Endothelial cell of umbilical vein (primary cell): ENCODE data around the gene CC2D1A. TPM values are rescaled to one million over a fixed set of nuclear protein-coding genes. Genes with fewer than 3 reads are reported as not detected.

Experiments used
- BruUV-seq: library from RNA; stranded (reverse); fragments of 400-500 nt; replicated peaks from 2 replicates; lab custom pipeline; 2021; lab: Mats Ljungman, UMichigan
- CTCF ChIA-PET: fragments of 300-600, 350-600 bp; sonication (Branson Sonifier 250); formaldehyde crosslinking; loops from one replicate; lab custom pipeline; 2021; ENCODE audit warnings: antibody characterized with exemption, inconsistent platforms; lab: Charles Lee
- POLR2A ChIA-PET: fragments of 300-600, 350-600 bp; sonication (Branson Sonifier 250); formaldehyde crosslinking; loops from one replicate; lab custom pipeline; 2021; ENCODE audit warnings: antibody characterized with exemption, inconsistent platforms; lab: Charles Lee
- DNase-seq: peaks from one replicate; pipeline ENCODE4 v3.0.0-alpha.2; 2011; ENCODE audit warnings: low read depth, low spot score
- FAIRE-seq: peaks from 2 replicates; lab custom pipeline; 2011; peaks lifted over from hg19 to GRCh38; lab: Jason Lieb, UNC
- H2AFZ ChIP-seq: 2 replicates; pipeline ENCODE4 v1.6.0; 2012; ENCODE audit warnings: low read depth, low read length, control low read depth, inconsistent platforms
- H3K27ac ChIP-seq: 2 replicates; pipeline ENCODE4 v1.5.1; 2011; ENCODE audit warnings: low read depth, mild to moderate bottlenecking, control low read depth, low read length, moderate library complexity; ENCODE audit not compliant: insufficient read depth
- H3K27me3 ChIP-seq, 2 experiments: 2 replicates each; pipeline versions ENCODE4 v1.6.0 to v1.6.1; 2011; ENCODE audit warnings: low read length in 2 of 2, mixed read lengths in 1 of 2; ENCODE audit not compliant: control insufficient read depth in 2 of 2, insufficient read depth in 2 of 2
- H3K36me3 ChIP-seq, 2 experiments: 2 replicates in 1 of 2; 3 replicates in 1 of 2; pipeline ENCODE4 v1.5.1; 2011; ENCODE audit warnings: low read length in 2 of 2, mild to moderate bottlenecking in 1 of 2, moderate library complexity in 1 of 2; ENCODE audit not compliant: control insufficient read depth in 2 of 2, insufficient read depth in 2 of 2; ENCODE audit errors: extremely low read depth in 1 of 2
- H3K4me1 ChIP-seq: 3 replicates; pipeline ENCODE4 v1.5.1; 2011; ENCODE audit warnings: mild to moderate bottlenecking, low read length; ENCODE audit not compliant: control insufficient read depth, insufficient read depth; ENCODE audit errors: extremely low read depth
- H3K4me2 ChIP-seq: 2 replicates; pipeline ENCODE4 v1.6.1; 2011; ENCODE audit warnings: low read length, control low read depth, mixed read lengths; ENCODE audit not compliant: insufficient read depth
- H3K4me3 ChIP-seq, 3 experiments: fragments of 200-600 bp in 1 of 3; sonication (generic), shearing (Covaris generic) in 1 of 3; replicated peaks in 1 of 3; 2 replicates each; pipeline ENCODE4 v1.5.1; 2011 to 2016; ENCODE audit warnings: control low read depth in 3 of 3, low read length in 3 of 3, mild to moderate bottlenecking in 2 of 3, inconsistent platforms in 1 of 3, low read depth in 1 of 3, moderate library complexity in 1 of 3; ENCODE audit not compliant: insufficient read depth in 1 of 3
- H3K79me2 ChIP-seq: 2 replicates; pipeline ENCODE4 v1.6.0; 2012; ENCODE audit warnings: low read length, inconsistent platforms; ENCODE audit not compliant: control insufficient read depth, insufficient read depth
- H3K9ac ChIP-seq: replicated peaks from 2 replicates; pipeline ENCODE3; 2011; ENCODE audit warnings: low read length, control low read depth; ENCODE audit not compliant: insufficient read depth; ENCODE audit errors: extremely low read depth
- H3K9me1 ChIP-seq: replicated peaks from 3 replicates; pipeline ENCODE4 v1.6.0; 2011; ENCODE audit warnings: mild to moderate bottlenecking, low read length; ENCODE audit not compliant: control insufficient read depth, insufficient read depth; ENCODE audit errors: extremely low read depth
- H3K9me3 ChIP-seq: replicated peaks from 2 replicates; pipeline ENCODE4 v1.5.1; 2012; ENCODE audit warnings: low read length, inconsistent platforms; ENCODE audit not compliant: control insufficient read depth, insufficient read depth
- H4K20me1 ChIP-seq: replicated peaks from 2 replicates; pipeline ENCODE3; 2011; ENCODE audit warnings: mild to moderate bottlenecking, low read length; ENCODE audit not compliant: control insufficient read depth, insufficient read depth; ENCODE audit errors: extremely low read depth
- EZH2 ChIP-seq: IDR thresholded peaks from 2 replicates; pipeline ENCODE4 v1.6.1; 2012; ENCODE audit warnings: borderline replicate concordance, low read depth, mild to moderate bottlenecking, moderate library complexity, low read length, inconsistent platforms; ENCODE audit not compliant: severe bottlenecking
- FOS ChIP-seq: IDR thresholded peaks from 2 replicates; pipeline ENCODE4 v1.6.1; 2011; ENCODE audit warnings: mild to moderate bottlenecking, low read length, moderate library complexity, borderline replicate concordance; ENCODE audit not compliant: insufficient read depth
- GATA2 ChIP-seq: IDR thresholded peaks from 2 replicates; pipeline ENCODE4 v1.7.0; 2011; ENCODE audit warnings: low read depth, mild to moderate bottlenecking, moderate library complexity, mixed read lengths, low read length; ENCODE audit not compliant: insufficient read length, insufficient read depth
- JUN ChIP-seq: IDR thresholded peaks from 2 replicates; pipeline ENCODE4 v1.6.1; 2011; ENCODE audit warnings: borderline replicate concordance, low read depth; ENCODE audit not compliant: insufficient read length, insufficient read depth
- MAX ChIP-seq: IDR thresholded peaks from 2 replicates; pipeline ENCODE4 v1.6.1; 2011; ENCODE audit not compliant: insufficient read depth, insufficient read length
- MYC ChIP-seq: IDR thresholded peaks from one replicate; pipeline ENCODE4 v1.6.1; 2011; ENCODE audit warnings: mild to moderate bottlenecking, low read depth, low read length
- POLR2A ChIP-seq: IDR thresholded peaks from 2 replicates; pipeline ENCODE4 v1.6.1; 2012; ENCODE audit warnings: low read depth, mild to moderate bottlenecking, control low read depth, low read length
- POLR2AphosphoS5 ChIP-seq: IDR thresholded peaks from 2 replicates; pipeline ENCODE4 v1.6.1; 2012; ENCODE audit warnings: low read depth, mild to moderate bottlenecking, control low read depth, low read length, moderate library complexity; ENCODE audit not compliant: insufficient read depth
- dilution Hi-C: fragments of 300-500 bp; cut with MboI; formaldehyde crosslinking; loops from one replicate; pipeline ENCODE4 v1.15.0; 2019; ENCODE audit warnings: low sequenced_read_pairs; ENCODE audit not compliant: extremely low pct_ligation_motif_present
- intact Hi-C: fragments of 100-400 bp; cut with micrococcal nuclease; formaldehyde crosslinking; loops from one replicate; pipeline ENCODE4 v1.10.0; 2022
- polyA plus RNA-seq, 4 experiments: library from polyadenylated mRNA; depleted of rRNA in 3 of 4; stranded (reverse) in 3 of 4; unstranded in 1 of 4; fragments of >200 nt; gene quantifications; 2 replicates each; pipeline versions ENCODE4 v1.2.1 to v1.2.3, GENCODE V29; 2011 to 2012; ENCODE audit warnings: missing spikeins in 1 of 4
- total RNA-seq: library from RNA; stranded (reverse); gene quantifications from 2 replicates; pipeline ENCODE4 v1.2.3, GENCODE V29; 2021
- TF ChIP-seq, protein P1 (sequence below), 2 donors: IDR thresholded peaks; 1 replicate in 1 of 2; 2 replicates in 1 of 2; pipeline ENCODE4 v1.5.1; 2011; ENCODE audit warnings: low read length in 2 of 2, mild to moderate bottlenecking in 2 of 2, moderate library complexity in 2 of 2, control low read depth in 1 of 2, inconsistent platforms in 1 of 2, low read depth in 1 of 2; ENCODE audit not compliant: insufficient read depth in 1 of 2; ENCODE audit errors: extremely low read depth in 1 of 2

Gene CC2D1A
- total and polyA plus RNA-seq, 2 donors (not counting 3 experiments of a cell fraction or from before 2014, with no cell fraction given): 13.6 to 33.7 TPM

GRCh38 chr19:13880059-13881043, 25.6 kb upstream of the CC2D1A start:
- DNase-seq (peak; percentile 96), FAIRE-seq (peak; percentile 98)
- Histone ChIP-seq H3K9me1 (no peaks in the 10 kb centered on the region), H3K9ac (peak overlapping the region; percentile 64), H4K20me1 (no peaks in the 10 kb centered on the region), H3K9me3 (no peaks in the 10 kb centered on the region), H3K27ac (peak overlapping the region; percentile 78), H3K36me3 (no peaks in the 10 kb centered on the region), H3K79me2 (no peaks in the 10 kb centered on the region), H3K27me3 (no peaks in the 10 kb centered on the region), H3K4me2 (peak overlapping the region; percentile 37), H3K4me3 (peak overlapping the region in 1 of 3 experiments; percentile 4), H3K4me1 (peaks cover 5% of the 10 kb centered on the region), H2AFZ (peak overlapping the region; percentile 76)
- POLR2A ChIA-PET: no interaction called here
- TSS peak; percentile 72 for BruUV-seq
- TF ChIP-seq, protein P1, sequence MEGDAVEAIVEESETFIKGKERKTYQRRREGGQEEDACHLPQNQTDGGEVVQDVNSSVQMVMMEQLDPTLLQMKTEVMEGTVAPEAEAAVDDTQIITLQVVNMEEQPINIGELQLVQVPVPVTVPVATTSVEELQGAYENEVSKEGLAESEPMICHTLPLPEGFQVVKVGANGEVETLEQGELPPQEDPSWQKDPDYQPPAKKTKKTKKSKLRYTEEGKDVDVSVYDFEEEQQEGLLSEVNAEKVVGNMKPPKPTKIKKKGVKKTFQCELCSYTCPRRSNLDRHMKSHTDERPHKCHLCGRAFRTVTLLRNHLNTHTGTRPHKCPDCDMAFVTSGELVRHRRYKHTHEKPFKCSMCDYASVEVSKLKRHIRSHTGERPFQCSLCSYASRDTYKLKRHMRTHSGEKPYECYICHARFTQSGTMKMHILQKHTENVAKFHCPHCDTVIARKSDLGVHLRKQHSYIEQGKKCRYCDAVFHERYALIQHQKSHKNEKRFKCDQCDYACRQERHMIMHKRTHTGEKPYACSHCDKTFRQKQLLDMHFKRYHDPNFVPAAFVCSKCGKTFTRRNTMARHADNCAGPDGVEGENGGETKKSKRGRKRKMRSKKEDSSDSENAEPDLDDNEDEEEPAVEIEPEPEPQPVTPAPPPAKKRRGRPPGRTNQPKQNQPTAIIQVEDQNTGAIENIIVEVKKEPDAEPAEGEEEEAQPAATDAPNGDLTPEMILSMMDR (IDR thresholded peaks at IDR 0.05; ENCODE audit: extremely low read depth in 1 of 2, insufficient read depth in 1 of 2, low read depth in 1 of 2, low read length in 2 of 2): peak; percentile 100
- TF ChIP-seq MYC (no peak), JUN (peak; percentile 68), EZH2 (no peak), FOS (peak; percentile 95), POLR2AphosphoS5 (peak; percentile 85), POLR2A (no peak), GATA2 (no peak), MAX (peak; percentile 43)
- CTCF ChIA-PET: interaction anchor here (0.7 to 8.1 kb wide), 12 partner anchors 9 to 526 kb away, joined by 3 to 74 read pairs (median 6); partner anchors contain the start of genes ASF1B, DCAF15, IL27RA and MISP3
- dilution Hi-C loops: no loop called here
- intact Hi-C loops: loop anchor here (1.0 to 5.0 kb wide), 8 partner anchors 152 to 467 kb away; partner anchors contain the start of gene PRKACA
